Mammary epithelial cell (primary cell): ENCODE data around the gene BRPF1.

ENCODE experiments used
- CTCF ChIP-seq, 2 donors: IDR thresholded peaks in 1 of 2; conservative IDR thresholded peaks in 1 of 2; 2 replicates each; pipeline ENCODE4 v1.5.1; 2011 to 2012; ENCODE audit warnings: inconsistent platforms in 2 of 2, low read length in 2 of 2, mild to moderate bottlenecking in 2 of 2, control low read depth in 1 of 2, low read depth in 1 of 2; ENCODE audit not compliant: insufficient read depth in 1 of 2; ENCODE audit errors: extremely low read depth in 1 of 2
- EZH2 ChIP-seq: IDR thresholded peaks from 2 replicates; pipeline ENCODE4 v1.6.1; 2012; ENCODE audit warnings: low read length, inconsistent platforms, borderline replicate concordance

- TF ChIP-seq CTCF (conservative IDR thresholded peaks at IDR 0.05 in 1 of 2, IDR thresholded peaks at IDR 0.05 in 1 of 2; ENCODE audit: extremely low read depth in 1 of 2, insufficient read depth in 1 of 2, low read depth in 1 of 2, low read length in 2 of 2): no peak
- no peak for TF ChIP-seq EZH2
Observed at GRCh38 chr3:9787714-9788113, 56.2 kb downstream of the BRPF1 start.
